Stimulated activated CD4-positive, alpha-beta T cell treated with anti-CD3 and anti-CD28 coated beads, Interleukin-2, amount 100 ng/mL, for 4 hours (primary cell): ENCODE results near the gene ZHX3.

ENCODE experiments used
- DNase-seq: peaks from one replicate; pipeline ENCODE4 v3.0.0-alpha.2; 2020; ENCODE audit warnings: low read depth

Gene ZHX3

DNA sequence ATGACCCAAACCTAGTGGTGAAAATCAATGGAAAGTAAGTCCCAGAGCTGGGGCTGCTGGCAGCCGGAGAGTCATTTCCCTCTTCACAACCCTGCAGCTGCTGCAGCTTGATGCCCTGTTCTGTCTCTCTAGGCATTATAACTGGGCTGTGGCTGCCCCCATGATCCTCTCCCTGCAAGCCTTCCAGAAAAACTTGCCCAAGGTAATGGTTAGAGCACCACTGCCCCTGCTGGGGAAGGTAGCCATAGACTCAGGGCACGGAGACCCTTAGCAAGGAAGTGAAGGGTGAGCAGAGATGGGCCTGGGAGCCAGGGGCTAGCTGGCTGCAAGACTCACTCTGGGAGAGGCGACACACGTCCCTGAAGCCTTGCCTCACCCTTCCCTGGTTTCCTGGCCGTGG lies 35.1 kb upstream of the ZHX3 start:
- DNase-seq, result no peak

- DNase-seq, result no peak
These were observed 34.6 kb upstream of the ZHX3 start for GRCh38 chr20:41352106-41352505.

DNA sequence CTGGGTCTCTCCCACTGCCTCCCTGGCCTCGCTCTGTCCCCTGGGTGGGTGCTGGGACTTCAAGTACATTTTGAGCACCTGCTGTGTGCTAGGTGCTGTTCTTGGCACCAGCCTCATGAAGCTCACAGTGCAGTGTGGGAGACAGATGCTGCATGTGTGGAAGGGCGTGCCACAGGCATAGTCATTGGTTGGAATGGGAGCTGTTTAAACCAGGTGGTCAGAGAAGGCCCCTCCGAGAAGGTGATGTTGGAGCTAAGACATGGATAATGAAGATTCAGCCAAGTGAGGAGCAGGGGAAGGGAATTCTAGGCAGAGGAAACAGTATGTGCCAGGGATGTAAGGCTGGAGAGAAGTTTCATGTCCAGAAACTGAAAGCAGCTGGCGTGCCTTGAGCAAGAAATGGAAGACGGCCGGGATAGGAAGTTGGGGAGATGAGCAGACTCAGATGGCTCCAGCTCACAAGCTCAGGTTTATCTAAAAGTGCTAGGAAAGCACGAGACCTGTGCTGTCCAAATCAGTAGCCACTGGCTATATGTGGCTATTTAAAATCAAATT lies 33.0 kb upstream of the ZHX3 start:
- no peak for DNase-seq

DNA sequence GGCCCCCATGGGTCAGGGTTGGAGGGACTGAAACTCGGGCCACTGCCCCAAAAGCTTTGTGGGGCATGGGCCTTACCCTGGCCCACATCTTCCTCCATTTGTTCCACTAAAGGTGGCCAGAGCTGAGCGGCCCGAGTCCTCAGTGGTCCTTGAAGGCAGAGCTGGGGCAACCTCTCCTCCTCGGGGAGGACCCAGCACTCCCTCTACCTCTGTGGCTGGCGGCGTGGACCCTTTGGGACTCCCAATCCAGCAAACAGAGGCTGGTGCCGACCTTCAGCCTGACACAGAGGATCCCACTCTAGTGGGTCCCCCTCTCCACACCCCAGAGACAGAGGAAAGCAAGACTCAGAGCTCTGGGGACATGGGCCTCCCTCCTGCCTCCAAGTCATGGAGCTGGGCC lies 32.4 kb upstream of the ZHX3 start:
- DNase-seq, result no peak

- DNase-seq, result no peak
These were observed 31.7 kb upstream of the ZHX3 start for GRCh38 chr20:41349266-41349665.

DNA sequence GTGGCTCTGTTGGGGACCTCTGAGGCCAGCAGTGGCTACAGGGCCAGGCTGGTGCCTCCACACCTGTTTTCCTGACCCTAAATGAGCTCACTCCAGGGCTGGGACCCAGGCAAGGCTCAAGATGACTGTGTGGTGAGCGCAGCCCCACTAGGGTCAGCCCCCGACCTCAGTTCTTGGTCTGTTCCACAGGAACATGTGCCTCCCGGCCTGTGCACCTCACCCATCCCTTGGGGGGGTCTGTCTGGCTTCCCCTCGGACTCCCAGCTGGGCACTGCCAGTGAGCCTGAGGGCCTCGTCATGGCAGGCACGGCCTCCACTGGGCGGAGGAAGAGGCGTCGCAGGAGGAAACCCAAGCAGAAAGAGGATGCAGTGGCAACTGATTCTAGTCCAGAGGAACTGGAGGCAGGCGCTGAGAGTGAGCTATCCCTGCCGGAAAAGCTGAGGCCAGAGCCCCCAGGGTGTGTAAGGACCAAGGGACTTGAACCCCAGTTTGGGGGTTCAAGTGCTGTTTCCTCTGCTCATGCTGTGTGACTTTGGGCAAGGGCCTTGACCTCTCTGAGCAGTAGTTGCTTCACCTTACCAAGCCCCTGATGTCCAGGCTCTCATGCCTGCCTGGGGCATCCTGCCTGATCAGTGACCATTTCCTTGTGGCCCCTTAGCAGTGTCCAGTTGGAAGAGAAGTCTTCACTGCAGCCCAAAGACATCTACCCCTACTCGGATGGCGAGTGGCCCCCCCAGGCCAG lies 31.1 kb upstream of the ZHX3 start:
- DNase-seq, result no peak

- no peak for DNase-seq
These were observed 30.2 kb upstream of the ZHX3 start for GRCh38 chr20:41347523-41348429.

DNA sequence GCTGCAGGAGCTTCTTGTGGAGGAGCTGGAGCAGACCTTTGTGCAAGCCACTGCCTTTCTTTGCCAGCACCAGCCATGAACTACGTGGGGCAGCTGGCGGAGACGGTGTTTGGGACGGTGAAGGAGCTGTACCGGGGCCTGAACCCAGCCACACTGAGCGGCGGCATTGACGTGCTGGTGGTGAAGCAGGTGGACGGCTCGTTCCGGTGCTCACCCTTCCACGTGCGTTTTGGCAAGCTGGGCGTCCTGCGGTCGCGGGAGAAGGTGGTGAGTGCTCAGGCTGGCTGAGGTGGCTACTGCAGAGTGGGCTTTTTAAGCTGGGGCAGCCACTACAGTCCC lies 28.2 kb upstream of the ZHX3 start:
- DNase-seq, result no peak

DNA sequence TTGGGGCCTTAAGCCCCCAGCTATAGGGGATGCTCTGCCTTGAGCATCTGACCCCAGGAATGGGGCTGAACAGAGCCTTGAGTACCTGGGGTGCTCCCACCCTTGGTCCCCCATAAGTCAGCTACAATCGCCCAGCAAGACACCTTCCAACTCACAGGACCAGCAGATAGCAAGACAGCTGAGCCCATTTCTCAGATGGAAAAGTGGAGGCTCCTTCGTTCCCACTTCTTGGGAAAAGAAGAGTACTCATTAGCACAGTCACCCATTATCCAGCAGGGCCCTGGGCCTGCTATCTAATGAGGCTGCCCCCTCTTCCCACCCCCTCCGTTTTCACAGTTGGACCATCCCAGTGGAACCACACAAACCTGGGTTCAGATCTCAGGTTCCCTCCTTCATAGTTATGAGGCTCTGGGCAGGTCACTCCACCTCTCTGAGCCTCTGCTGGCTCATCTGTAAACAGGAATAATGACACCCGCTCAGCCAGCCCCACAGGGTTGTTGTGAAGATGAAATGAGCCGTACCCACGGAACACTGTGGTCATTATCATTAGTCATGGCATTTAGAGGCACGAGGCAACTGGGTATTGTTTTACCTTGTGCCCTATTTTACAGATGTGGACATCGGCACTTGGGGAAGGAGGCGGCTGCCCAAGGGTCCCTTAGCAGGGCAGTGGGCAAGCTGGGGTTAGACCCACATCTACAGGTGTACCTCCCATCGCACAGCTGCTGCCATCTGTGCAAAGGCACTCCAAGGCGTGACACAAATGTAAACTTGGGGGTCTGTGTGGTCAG lies 27.6 kb upstream of the ZHX3 start:
- DNase-seq, result no peak

DNA sequence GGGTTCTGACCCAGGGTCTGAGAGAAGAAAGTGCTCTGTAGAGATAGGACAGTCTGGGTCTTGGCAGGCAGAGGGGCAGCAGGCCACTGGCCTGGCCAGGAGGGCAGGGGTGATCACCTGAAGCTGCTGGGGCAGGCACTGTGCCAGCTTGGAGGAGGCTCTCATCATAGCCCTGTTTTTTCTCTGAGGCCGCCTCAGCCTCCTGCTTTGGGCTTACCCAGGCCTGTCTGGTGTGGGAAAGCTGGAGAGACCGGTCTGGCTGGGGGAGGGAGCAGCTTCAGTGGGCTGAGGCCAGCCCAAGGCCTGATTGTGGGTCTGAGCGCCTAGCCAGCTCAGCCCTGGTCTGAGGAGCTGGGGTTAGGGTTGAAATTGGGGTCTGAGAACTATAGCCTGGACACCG lies 26.9 kb upstream of the ZHX3 start:
- DNase-seq, result no peak

GRCh38 chr20:41342474-41343464 lies 25.2 kb upstream of the ZHX3 start:
- DNase-seq, result no peak

DNA sequence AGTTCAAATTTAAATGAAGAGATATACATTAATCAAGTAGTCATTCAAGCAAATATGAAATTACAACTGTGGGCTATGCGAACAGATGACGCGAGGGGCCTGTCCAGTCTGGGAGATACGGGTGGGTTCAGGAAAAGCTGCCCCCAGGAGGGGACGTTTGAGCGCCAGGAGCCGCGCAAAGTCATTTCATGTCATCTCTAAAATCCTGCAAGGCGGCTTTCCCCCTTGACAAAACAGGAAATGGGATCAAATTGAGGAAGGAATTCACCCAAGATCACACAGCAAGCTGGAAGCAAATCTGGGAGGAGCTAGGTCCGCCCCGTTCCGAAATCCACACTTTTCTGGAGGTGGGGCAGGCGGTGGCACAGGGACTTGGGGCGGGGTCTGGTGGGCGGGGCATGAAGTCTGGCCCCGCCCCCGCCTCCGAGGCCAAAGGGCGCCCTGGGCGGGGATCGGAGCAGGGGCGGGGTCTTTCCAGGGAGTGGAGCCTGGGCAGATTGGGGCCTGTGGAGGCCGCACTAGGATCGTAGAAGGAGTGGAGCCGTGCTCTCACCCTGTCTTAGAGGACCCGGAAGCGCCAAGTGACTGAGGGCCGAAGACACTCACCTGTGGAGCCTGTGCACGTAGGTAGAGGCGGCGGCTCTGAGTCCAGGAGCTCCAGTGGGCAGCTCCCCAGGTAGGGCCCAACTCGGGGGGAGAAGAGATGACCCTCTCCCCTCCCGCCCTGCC lies 23.0 kb upstream of the ZHX3 start, which contains the start of gene LPIN3:
Gene LPIN3 (plus strand): TSS at position 495 of the 729 bp plus-strand sequence. CDS start 4,983 bp downstream, outside the sequence.
- DNase-seq, result no peak

DNA sequence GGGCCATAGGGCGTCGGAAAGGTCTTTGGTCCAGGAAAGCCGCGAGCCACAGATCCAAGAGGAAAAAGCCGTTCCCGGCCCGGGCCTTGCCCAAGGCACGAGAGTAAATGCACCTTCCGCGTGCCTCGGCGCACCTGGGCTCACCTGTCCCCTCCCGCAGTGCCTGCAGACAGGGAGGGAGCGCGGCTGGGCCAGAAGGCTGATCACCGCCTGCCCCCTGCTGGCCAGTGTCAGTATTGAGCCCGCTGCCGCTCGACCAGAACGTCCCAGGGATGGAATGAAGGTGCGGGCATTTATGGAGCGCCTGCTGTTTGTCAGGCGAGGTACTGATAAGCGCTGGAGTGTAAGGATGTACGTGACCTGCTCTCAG lies 22.4 kb upstream of the ZHX3 start:
- peak; percentile 75 for DNase-seq

DNA sequence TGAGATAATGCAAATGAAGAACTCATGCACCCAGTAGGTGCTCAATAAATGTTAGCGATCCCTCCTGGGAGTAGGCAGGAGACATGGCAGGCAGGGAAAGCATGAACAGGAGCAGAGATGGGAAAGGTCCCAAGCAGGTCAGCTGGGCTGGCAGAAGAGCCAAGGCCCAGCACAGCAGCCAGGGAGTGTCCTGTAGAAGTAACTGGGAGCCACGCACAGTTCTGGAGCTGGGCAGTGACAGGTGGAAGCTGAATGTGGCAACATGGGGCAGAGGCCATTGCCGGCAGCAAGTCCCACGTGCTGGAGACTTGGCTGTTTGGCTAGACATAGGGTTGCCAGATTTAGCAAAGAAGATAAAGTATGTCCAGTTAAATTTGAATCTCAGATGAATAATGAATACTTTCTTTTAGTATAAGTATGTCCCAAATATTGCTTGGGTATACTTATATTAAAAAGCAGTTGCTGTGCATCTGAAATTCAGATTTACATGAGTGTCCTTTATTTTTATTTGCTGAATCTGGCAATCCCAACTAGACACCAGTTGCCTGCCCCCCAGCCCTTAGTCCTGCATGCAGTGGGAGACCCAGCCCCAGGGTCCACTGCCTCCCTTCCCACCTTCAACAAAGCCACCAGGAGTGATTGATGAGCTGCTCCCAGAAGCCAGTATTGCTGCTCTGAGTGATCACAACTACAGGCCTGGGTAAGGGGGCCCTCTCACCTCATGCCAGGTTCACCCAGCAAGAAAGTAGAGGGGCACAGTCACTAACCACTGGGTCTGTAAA lies 19.4 kb upstream of the ZHX3 start:
- DNase-seq, result no peak

GRCh38 chr20:41335591-41335990 lies 18.1 kb upstream of the ZHX3 start:
- DNase-seq, result no peak

DNA sequence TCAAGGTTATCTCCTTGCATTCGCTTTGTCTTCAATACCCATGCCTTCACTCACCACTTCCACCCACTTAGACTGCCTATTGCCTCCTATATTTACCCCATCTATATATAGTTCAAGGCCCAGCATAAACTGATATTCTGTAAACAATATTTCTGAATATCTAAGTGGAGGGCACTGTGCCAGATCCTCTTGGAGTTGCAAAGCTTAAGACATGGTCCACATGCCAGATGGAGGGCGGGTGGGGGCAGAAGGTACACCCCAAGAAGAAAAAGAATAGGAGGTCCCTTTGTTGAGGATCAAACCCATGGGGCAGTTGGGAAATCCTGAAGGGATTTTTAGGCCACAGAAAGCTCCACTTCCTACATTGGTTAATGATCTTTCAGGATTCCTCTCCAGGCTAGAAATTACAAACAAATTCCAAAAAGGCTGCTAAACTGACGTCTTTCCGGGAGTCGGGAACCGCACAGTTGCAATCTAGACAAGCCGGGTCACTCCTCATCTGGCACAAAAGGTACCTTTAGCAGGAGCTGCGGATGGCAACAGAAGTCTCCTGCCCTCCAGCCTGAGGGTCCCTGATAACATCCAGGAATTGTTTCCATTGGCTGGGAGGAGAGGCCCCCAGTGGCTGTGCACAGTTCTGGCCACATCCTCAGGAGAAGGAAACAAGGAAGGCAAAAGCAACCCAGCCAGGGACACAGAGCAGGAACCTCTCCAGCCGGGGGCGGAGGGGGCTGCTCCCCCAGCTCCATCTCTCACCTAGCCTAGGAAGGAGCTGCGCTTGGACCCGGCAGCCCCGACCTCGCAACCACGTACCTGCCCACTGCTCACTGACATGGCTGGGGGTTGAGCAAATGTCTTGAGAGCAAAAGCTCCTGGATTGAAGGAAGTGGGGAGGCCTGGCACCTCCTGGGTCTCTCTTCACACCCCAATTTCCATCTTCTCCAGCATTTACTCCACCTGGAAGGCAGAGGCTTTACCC lies 17.2 kb upstream of the ZHX3 start:
- DNase-seq, result no peak

- no peak for DNase-seq
These were observed 16.5 kb upstream of the ZHX3 start for GRCh38 chr20:41334036-41334435.

- DNase-seq, result no peak
These were observed 14.2 kb upstream of the ZHX3 start for GRCh38 chr20:41331731-41332130.
